HG02571 (cell line): ENCODE data around the gene PDCD1.
A peak's percentile ranks its signal among the peaks of the same experiment; 100 is the strongest.

Experiments
- ATAC-seq: cut with Tn5 transposase; IDR thresholded peaks from one replicate; pipeline ENCODE4 v1.9.1; 2021; ENCODE audit warnings: mild to moderate bottlenecking, moderate library complexity; ENCODE audit not compliant: unreplicated experiment

Gene PDCD1

GRCh38 chr2:241865957-241866789, 7.5 kb upstream of the PDCD1 start:
- no peak for ATAC-seq

- ATAC-seq: no peak
Measured at GRCh38 chr2:241865416-241865956, 6.8 kb upstream of the PDCD1 start.

GRCh38 chr2:241864850-241865213, 6.1 kb upstream of the PDCD1 start:
- no peak for ATAC-seq

GRCh38 chr2:241864168-241864849, 5.6 kb upstream of the PDCD1 start:
- no peak for ATAC-seq

- ATAC-seq: no peak
Measured at GRCh38 chr2:241863536-241863954, 4.9 kb upstream of the PDCD1 start.

- no peak for ATAC-seq
Measured at GRCh38 chr2:241862775-241863535, 4.3 kb upstream of the PDCD1 start.

GRCh38 chr2:241862093-241862492, 3.4 kb upstream of the PDCD1 start:
- no peak for ATAC-seq

GRCh38 chr2:241861264-241861663, 2.6 kb upstream of the PDCD1 start:
- no peak for ATAC-seq

- ATAC-seq: no peak
Measured at GRCh38 chr2:241860184-241861078, 1.7 kb upstream of the PDCD1 start.

GRCh38 chr2:241859436-241860183, 916 bp upstream of the PDCD1 start:
- ATAC-seq: peak; percentile 36

GRCh38 chr2:241859017-241859435, 332 bp upstream of the PDCD1 start:
- peak; percentile 16 for ATAC-seq

- ATAC-seq: no peak
Measured at GRCh38 chr2:241857572-241858121, 1.0 kb downstream of the PDCD1 start.

- no peak for ATAC-seq
Measured at GRCh38 chr2:241857041-241857541, 1.6 kb downstream of the PDCD1 start.

GRCh38 chr2:241855888-241856422, 2.7 kb downstream of the PDCD1 start:
- no peak for ATAC-seq

- no peak for ATAC-seq
Measured at GRCh38 chr2:241855245-241855887, 3.3 kb downstream of the PDCD1 start.

GRCh38 chr2:241854342-241855244, 4.1 kb downstream of the PDCD1 start:
- ATAC-seq: no peak

- ATAC-seq: no peak
Measured at GRCh38 chr2:241853651-241854341, 4.9 kb downstream of the PDCD1 start.
